ENCODE results near the gene CPSF4L.
A peak's percentile ranks its signal among the peaks of the same experiment; 100 is the strongest.

CPSF4L gene

DNA sequence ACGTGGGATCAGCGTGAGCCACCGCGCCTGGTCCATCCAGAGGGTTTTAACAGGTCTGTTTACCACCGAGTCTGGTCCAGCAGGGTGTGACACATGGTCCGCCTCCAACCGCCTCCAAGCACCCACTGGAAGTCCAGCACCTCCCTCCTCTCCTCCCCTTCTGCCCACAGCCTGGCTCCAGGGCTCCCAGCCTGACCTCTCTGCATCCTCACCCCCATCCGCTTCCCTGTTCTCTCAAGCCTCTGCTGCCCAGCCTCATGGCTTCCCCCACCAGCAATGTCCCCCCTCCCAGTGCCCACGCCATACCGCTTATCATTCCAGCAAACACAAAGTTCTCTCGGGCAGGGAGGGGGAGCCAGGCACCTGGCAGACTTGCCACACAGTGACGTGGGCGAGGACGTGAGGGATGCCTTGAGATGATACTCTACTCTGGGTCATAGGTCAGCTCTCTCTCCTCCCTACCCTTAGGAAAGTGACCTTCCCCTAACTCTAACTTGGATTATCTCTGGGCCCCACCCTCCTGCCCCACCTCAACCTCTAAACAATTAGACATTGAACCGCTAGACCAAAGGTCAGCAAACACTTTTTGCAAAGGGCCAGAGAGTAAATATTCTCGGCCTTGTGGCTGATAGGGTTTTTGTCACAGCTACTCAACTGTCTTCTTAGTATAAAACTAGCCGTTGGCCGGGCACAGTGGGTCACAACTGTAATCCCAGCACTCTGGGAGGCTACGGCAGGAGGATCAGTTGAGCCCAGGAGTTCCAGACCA is 27.0 kb upstream of the CPSF4L start (continued):
- TF ChIP-seq ZNF214 (tag by site-specific recombination; IDR thresholded peaks at IDR 0.05; ENCODE audit: borderline replicate concordance), result no peak
- TF ChIP-seq ZNF16 (tag by site-specific recombination; IDR thresholded peaks at IDR 0.05; ENCODE audit: low read depth), result no peak
- TF ChIP-seq ZNF311 (tag by site-specific recombination; IDR thresholded peaks at IDR 0.05; ENCODE audit: borderline replicate concordance), result no peak
- TF ChIP-seq, protein P1, sequence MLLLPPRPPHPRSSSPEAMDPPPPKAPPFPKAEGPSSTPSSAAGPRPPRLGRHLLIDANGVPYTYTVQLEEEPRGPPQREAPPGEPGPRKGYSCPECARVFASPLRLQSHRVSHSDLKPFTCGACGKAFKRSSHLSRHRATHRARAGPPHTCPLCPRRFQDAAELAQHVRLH (tag by site-specific recombination; IDR thresholded peaks at IDR 0.05), result no peak
- TF ChIP-seq GLI2 (tag by site-specific recombination; IDR thresholded peaks at IDR 0.05; ENCODE audit: borderline replicate concordance, low read depth), result no peak
- TF ChIP-seq ZNF114 (tag by site-specific recombination; IDR thresholded peaks at IDR 0.05), result no peak
- TF ChIP-seq, protein P2, sequence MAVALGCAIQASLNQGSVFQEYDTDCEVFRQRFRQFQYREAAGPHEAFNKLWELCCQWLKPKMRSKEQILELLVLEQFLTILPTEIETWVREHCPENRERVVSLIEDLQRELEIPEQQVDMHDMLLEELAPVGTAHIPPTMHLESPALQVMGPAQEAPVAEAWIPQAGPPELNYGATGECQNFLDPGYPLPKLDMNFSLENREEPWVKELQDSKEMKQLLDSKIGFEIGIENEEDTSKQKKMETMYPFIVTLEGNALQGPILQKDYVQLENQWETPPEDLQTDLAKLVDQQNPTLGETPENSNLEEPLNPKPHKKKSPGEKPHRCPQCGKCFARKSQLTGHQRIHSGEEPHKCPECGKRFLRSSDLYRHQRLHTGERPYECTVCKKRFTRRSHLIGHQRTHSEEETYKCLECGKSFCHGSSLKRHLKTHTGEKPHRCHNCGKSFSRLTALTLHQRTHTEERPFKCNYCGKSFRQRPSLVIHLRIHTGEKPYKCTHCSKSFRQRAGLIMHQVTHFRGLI (tag by site-specific recombination; IDR thresholded peaks at IDR 0.05), result no peak
- TF ChIP-seq, protein P3, sequence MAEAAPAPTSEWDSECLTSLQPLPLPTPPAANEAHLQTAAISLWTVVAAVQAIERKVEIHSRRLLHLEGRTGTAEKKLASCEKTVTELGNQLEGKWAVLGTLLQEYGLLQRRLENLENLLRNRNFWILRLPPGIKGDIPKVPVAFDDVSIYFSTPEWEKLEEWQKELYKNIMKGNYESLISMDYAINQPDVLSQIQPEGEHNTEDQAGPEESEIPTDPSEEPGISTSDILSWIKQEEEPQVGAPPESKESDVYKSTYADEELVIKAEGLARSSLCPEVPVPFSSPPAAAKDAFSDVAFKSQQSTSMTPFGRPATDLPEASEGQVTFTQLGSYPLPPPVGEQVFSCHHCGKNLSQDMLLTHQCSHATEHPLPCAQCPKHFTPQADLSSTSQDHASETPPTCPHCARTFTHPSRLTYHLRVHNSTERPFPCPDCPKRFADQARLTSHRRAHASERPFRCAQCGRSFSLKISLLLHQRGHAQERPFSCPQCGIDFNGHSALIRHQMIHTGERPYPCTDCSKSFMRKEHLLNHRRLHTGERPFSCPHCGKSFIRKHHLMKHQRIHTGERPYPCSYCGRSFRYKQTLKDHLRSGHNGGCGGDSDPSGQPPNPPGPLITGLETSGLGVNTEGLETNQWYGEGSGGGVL (tag by site-specific recombination; IDR thresholded peaks at IDR 0.05), result peak; percentile 61; the same call in 1 of the 2 replicates
- TF ChIP-seq BCL11A (tag by site-specific recombination; IDR thresholded peaks at IDR 0.05; ENCODE audit: low read depth), result no peak
- no peak for TF ChIP-seq ZBTB20 (tag by site-specific recombination; IDR thresholded peaks at IDR 0.05)
- no peak for TF ChIP-seq ZNF843 (tag by site-specific recombination; IDR thresholded peaks at IDR 0.05)
- no peak for TF ChIP-seq ZNF514 (tag by site-specific recombination; IDR thresholded peaks at IDR 0.05)
- TF ChIP-seq, protein P4, sequence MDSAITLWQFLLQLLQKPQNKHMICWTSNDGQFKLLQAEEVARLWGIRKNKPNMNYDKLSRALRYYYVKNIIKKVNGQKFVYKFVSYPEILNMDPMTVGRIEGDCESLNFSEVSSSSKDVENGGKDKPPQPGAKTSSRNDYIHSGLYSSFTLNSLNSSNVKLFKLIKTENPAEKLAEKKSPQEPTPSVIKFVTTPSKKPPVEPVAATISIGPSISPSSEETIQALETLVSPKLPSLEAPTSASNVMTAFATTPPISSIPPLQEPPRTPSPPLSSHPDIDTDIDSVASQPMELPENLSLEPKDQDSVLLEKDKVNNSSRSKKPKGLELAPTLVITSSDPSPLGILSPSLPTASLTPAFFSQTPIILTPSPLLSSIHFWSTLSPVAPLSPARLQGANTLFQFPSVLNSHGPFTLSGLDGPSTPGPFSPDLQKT (IDR thresholded peaks at IDR 0.05; ENCODE audit: borderline replicate concordance, low read depth, low read length), result no peak
- TF ChIP-seq ZNF341 (tag by site-specific recombination; IDR thresholded peaks at IDR 0.05; ENCODE audit: low read depth), result peak; percentile 79
- TF ChIP-seq ZNF530 (tag by site-specific recombination; IDR thresholded peaks at IDR 0.05; ENCODE audit: low read depth), result no peak
- TF ChIP-seq ZNF600 (tag by site-specific recombination; IDR thresholded peaks at IDR 0.05), result peak; percentile 90
- TF ChIP-seq, protein P5, sequence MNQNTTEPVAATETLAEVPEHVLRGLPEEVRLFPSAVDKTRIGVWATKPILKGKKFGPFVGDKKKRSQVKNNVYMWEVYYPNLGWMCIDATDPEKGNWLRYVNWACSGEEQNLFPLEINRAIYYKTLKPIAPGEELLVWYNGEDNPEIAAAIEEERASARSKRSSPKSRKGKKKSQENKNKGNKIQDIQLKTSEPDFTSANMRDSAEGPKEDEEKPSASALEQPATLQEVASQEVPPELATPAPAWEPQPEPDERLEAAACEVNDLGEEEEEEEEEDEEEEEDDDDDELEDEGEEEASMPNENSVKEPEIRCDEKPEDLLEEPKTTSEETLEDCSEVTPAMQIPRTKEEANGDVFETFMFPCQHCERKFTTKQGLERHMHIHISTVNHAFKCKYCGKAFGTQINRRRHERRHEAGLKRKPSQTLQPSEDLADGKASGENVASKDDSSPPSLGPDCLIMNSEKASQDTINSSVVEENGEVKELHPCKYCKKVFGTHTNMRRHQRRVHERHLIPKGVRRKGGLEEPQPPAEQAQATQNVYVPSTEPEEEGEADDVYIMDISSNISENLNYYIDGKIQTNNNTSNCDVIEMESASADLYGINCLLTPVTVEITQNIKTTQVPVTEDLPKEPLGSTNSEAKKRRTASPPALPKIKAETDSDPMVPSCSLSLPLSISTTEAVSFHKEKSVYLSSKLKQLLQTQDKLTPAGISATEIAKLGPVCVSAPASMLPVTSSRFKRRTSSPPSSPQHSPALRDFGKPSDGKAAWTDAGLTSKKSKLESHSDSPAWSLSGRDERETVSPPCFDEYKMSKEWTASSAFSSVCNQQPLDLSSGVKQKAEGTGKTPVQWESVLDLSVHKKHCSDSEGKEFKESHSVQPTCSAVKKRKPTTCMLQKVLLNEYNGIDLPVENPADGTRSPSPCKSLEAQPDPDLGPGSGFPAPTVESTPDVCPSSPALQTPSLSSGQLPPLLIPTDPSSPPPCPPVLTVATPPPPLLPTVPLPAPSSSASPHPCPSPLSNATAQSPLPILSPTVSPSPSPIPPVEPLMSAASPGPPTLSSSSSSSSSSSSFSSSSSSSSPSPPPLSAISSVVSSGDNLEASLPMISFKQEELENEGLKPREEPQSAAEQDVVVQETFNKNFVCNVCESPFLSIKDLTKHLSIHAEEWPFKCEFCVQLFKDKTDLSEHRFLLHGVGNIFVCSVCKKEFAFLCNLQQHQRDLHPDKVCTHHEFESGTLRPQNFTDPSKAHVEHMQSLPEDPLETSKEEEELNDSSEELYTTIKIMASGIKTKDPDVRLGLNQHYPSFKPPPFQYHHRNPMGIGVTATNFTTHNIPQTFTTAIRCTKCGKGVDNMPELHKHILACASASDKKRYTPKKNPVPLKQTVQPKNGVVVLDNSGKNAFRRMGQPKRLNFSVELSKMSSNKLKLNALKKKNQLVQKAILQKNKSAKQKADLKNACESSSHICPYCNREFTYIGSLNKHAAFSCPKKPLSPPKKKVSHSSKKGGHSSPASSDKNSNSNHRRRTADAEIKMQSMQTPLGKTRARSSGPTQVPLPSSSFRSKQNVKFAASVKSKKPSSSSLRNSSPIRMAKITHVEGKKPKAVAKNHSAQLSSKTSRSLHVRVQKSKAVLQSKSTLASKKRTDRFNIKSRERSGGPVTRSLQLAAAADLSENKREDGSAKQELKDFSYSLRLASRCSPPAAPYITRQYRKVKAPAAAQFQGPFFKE (tag by site-specific recombination; IDR thresholded peaks at IDR 0.05; ENCODE audit: borderline replicate concordance), result no peak
- TF ChIP-seq ZNF510 (tag by site-specific recombination; IDR thresholded peaks at IDR 0.05; ENCODE audit: insufficient replicate concordance), result no peak
- no peak for TF ChIP-seq ZNF76 (tag by site-specific recombination; IDR thresholded peaks at IDR 0.05; ENCODE audit: borderline replicate concordance, low read depth)
- TF ChIP-seq, protein P6, sequence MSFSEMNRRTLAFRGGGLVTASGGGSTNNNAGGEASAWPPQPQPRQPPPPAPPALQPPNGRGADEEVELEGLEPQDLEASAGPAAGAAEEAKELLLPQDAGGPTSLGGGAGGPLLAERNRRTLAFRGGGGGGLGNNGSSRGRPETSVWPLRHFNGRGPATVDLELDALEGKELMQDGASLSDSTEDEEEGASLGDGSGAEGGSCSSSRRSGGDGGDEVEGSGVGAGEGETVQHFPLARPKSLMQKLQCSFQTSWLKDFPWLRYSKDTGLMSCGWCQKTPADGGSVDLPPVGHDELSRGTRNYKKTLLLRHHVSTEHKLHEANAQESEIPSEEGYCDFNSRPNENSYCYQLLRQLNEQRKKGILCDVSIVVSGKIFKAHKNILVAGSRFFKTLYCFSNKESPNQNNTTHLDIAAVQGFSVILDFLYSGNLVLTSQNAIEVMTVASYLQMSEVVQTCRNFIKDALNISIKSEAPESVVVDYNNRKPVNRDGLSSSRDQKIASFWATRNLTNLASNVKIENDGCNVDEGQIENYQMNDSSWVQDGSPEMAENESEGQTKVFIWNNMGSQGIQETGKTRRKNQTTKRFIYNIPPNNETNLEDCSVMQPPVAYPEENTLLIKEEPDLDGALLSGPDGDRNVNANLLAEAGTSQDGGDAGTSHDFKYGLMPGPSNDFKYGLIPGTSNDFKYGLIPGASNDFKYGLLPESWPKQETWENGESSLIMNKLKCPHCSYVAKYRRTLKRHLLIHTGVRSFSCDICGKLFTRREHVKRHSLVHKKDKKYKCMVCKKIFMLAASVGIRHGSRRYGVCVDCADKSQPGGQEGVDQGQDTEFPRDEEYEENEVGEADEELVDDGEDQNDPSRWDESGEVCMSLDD (tag by site-specific recombination; IDR thresholded peaks at IDR 0.05), result no peak
- TF ChIP-seq ZNF626 (tag by site-specific recombination; IDR thresholded peaks at IDR 0.05), result no peak
- TF ChIP-seq, protein P7, sequence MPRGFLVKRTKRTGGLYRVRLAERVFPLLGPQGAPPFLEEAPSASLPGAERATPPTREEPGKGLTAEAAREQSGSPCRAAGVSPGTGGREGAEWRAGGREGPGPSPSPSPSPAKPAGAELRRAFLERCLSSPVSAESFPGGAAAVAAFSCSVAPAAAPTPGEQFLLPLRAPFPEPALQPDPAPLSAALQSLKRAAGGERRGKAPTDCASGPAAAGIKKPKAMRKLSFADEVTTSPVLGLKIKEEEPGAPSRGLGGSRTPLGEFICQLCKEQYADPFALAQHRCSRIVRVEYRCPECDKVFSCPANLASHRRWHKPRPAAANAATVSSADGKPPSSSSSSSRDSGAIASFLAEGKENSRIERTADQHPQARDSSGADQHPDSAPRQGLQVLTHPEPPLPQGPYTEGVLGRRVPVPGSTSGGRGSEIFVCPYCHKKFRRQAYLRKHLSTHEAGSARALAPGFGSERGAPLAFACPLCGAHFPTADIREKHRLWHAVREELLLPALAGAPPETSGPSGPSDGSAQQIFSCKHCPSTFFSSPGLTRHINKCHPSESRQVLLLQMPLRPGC (tag by site-specific recombination; IDR thresholded peaks at IDR 0.05), result peak; percentile 33; the same call in 1 of the 2 replicates
- TF ChIP-seq KLF9 (tag by site-specific recombination; IDR thresholded peaks at IDR 0.05; ENCODE audit: low read depth), result no peak
